Immature natural killer cell (primary cell): ENCODE results near the gene RPLP2. TPM values are rescaled to one million over a fixed set of nuclear protein-coding genes. Genes with fewer than 3 reads are reported as not detected.

Source experiments
- DNase-seq, 3 donors: peaks; one replicate each; pipeline ENCODE4 v3.0.0; 2022; ENCODE audit warnings: mixed read lengths in 1 of 3
- H3K27ac Mint-ChIP-seq, 6 donors: one replicate each; pipeline ENCODE4 v1.8.0; 2020; ENCODE audit warnings: mixed read lengths in 6 of 6, mild to moderate bottlenecking in 5 of 6, inconsistent platforms in 4 of 6, moderate library complexity in 3 of 6
- H3K27me3 Mint-ChIP-seq, 3 donors: one replicate each; pipeline ENCODE4 v1.8.0; 2020 to 2021; ENCODE audit warnings: low read depth in 3 of 3, mild to moderate bottlenecking in 3 of 3, mixed read lengths in 3 of 3, moderate library complexity in 3 of 3, inconsistent platforms in 1 of 3
- H3K36me3 Mint-ChIP-seq, 3 donors: one replicate each; pipeline ENCODE4 v1.8.0; 2020; ENCODE audit warnings: mixed read lengths in 3 of 3, inconsistent platforms in 2 of 3, mild to moderate bottlenecking in 2 of 3
- H3K4me1 Mint-ChIP-seq, 2 donors: one replicate each; pipeline ENCODE4 v1.8.0; 2020; ENCODE audit warnings: inconsistent platforms in 2 of 2, mild to moderate bottlenecking in 2 of 2, mixed read lengths in 2 of 2, moderate library complexity in 1 of 2
- H3K4me3 Mint-ChIP-seq, 5 donors: one replicate each; pipeline ENCODE4 v1.8.0; 2020; ENCODE audit warnings: mild to moderate bottlenecking in 5 of 5, mixed read lengths in 5 of 5, inconsistent platforms in 3 of 5, moderate library complexity in 3 of 5
- H3K9me3 Mint-ChIP-seq, 6 donors: one replicate each; pipeline ENCODE4 v1.8.0; 2020; ENCODE audit warnings: mild to moderate bottlenecking in 6 of 6, mixed read lengths in 6 of 6, inconsistent platforms in 4 of 6, moderate library complexity in 3 of 6
- polyA plus RNA-seq, 3 donors: library from polyadenylated mRNA; unstranded; fragments of 300-500 nt; fragmentation: Illumina TruSeq; gene quantifications; one replicate each; pipeline ENCODE4 v1.2.3, GENCODE V29; 2021

The RPLP2 gene
- 1,000 to 10,000 TPM in 2 of 3 donors, 100 to 1,000 TPM in 1; 640 to 2,076 (median 1,474) TPM for polyA plus RNA-seq

GRCh38 chr11:809287-810039, at the start of gene RPLP2:
Gene RPLP2 (plus strand): TSS chr11:809967. CDS start chr11:810235, 268 bp downstream.
- Mint-ChIP-seq H3K27ac (peak within 1 kb of the TSS; percentile 96 to 99 (median 98)), H3K4me1 (peaks cover 35 to 38% of the 10 kb centered on the region in 2 donors), H3K36me3 (no peaks in the 10 kb centered on the region), H3K4me3 (peak within 1 kb of the TSS; percentile 94 to 98 (median 95)), H3K27me3 (peaks cover 5 to 21% (median 9%) of the 10 kb centered on the region in 3 donors), H3K9me3 (no peaks in the 10 kb centered on the region)
- peak; percentile 97 for DNase-seq

GRCh38 chr11:760236-760635, 49.5 kb upstream of the RPLP2 start:
- no peak overlapping the region for H3K27ac Mint-ChIP-seq
- no peaks in the 10 kb centered on the region for H3K9me3 Mint-ChIP-seq
- no peaks in the 10 kb centered on the region for H3K4me1 Mint-ChIP-seq
- DNase-seq = no peak
- H3K4me3 Mint-ChIP-seq = no peak overlapping the region
- H3K27me3 Mint-ChIP-seq = no peaks in the 10 kb centered on the region
- H3K36me3 Mint-ChIP-seq = peaks cover 0 to 14% (median 3%) of the 10 kb centered on the region in 3 donors

- Mint-ChIP-seq H3K4me1 (no peaks in the 10 kb centered on the region), H3K4me3 (no peak overlapping the region), H3K27ac (no peak overlapping the region), H3K27me3 (no peaks in the 10 kb centered on the region), H3K9me3 (no peaks in the 10 kb centered on the region), H3K36me3 (peaks cover 0 to 10% (median 3%) of the 10 kb centered on the region in 3 donors)
- DNase-seq = no peak
Measured at GRCh38 chr11:761526-762108, 48.1 kb upstream of the RPLP2 start.

GRCh38 chr11:762421-763072, 47.2 kb upstream of the RPLP2 start:
- Mint-ChIP-seq H3K36me3 (peaks cover 0 to 6% (median 2%) of the 10 kb centered on the region in 3 donors), H3K27ac (peak overlapping the region in 1 of 6 donors; percentile 75), H3K27me3 (no peaks in the 10 kb centered on the region), H3K4me1 (no peaks in the 10 kb centered on the region), H3K4me3 (no peak overlapping the region), H3K9me3 (no peaks in the 10 kb centered on the region)
- peak in 1 of 3 donors; percentile 5 for DNase-seq

- H3K27me3 Mint-ChIP-seq = peaks cover 0 to under 1% (median 0%) of the 10 kb centered on the region in 3 donors
- peaks cover 0 to 6% (median 0%) of the 10 kb centered on the region in 3 donors for H3K36me3 Mint-ChIP-seq
- no peaks in the 10 kb centered on the region for H3K9me3 Mint-ChIP-seq
- no peak overlapping the region for H3K4me3 Mint-ChIP-seq
- no peaks in the 10 kb centered on the region for H3K4me1 Mint-ChIP-seq
- no peak for DNase-seq
- no peak overlapping the region for H3K27ac Mint-ChIP-seq
Measured at GRCh38 chr11:763073-763463, 46.7 kb upstream of the RPLP2 start.

- Mint-ChIP-seq H3K27ac (no peak overlapping the region), H3K4me3 (no peak overlapping the region), H3K9me3 (no peaks in the 10 kb centered on the region), H3K4me1 (no peaks in the 10 kb centered on the region), H3K27me3 (peaks cover 0 to 2% (median 0%) of the 10 kb centered on the region in 3 donors), H3K36me3 (peaks cover 0 to 6% (median 0%) of the 10 kb centered on the region in 3 donors)
- no peak for DNase-seq
Measured at GRCh38 chr11:763549-764321, 46.0 kb upstream of the RPLP2 start.

- DNase-seq = no peak
- Mint-ChIP-seq H3K27me3 (peaks cover 0 to 2% (median 0%) of the 10 kb centered on the region in 3 donors), H3K36me3 (peaks cover 0 to 6% (median 0%) of the 10 kb centered on the region in 3 donors), H3K27ac (no peak overlapping the region), H3K4me1 (no peaks in the 10 kb centered on the region), H3K4me3 (no peak overlapping the region), H3K9me3 (no peaks in the 10 kb centered on the region)
Measured at GRCh38 chr11:764322-765024, 45.3 kb upstream of the RPLP2 start.

- H3K36me3 Mint-ChIP-seq = peaks cover 0 to under 1% (median 0%) of the 10 kb centered on the region in 3 donors
- peak overlapping the region in 1 of 6 donors; percentile 58 for H3K27ac Mint-ChIP-seq
- H3K4me3 Mint-ChIP-seq = no peak overlapping the region
- no peaks in the 10 kb centered on the region for H3K4me1 Mint-ChIP-seq
- H3K27me3 Mint-ChIP-seq = peaks cover 0 to 2% (median 0%) of the 10 kb centered on the region in 3 donors
- no peaks in the 10 kb centered on the region for H3K9me3 Mint-ChIP-seq
- DNase-seq = peak; percentile 45 to 56 (median 47)
Measured at GRCh38 chr11:765025-765801, 44.6 kb upstream of the RPLP2 start.

GRCh38 chr11:765802-766091, 44.0 kb upstream of the RPLP2 start:
- no peaks in the 10 kb centered on the region for H3K4me1 Mint-ChIP-seq
- no peak for DNase-seq
- H3K36me3 Mint-ChIP-seq = no peaks in the 10 kb centered on the region
- no peak overlapping the region for H3K27ac Mint-ChIP-seq
- H3K4me3 Mint-ChIP-seq = no peak overlapping the region
- H3K9me3 Mint-ChIP-seq = no peaks in the 10 kb centered on the region
- peaks cover 0 to 2% (median 0%) of the 10 kb centered on the region in 3 donors for H3K27me3 Mint-ChIP-seq

GRCh38 chr11:766106-766935, 43.4 kb upstream of the RPLP2 start:
- no peak overlapping the region for H3K27ac Mint-ChIP-seq
- DNase-seq = no peak

GRCh38 chr11:766936-767210, 42.9 kb upstream of the RPLP2 start:
- no peaks in the 10 kb centered on the region for H3K36me3 Mint-ChIP-seq
- H3K4me1 Mint-ChIP-seq = no peaks in the 10 kb centered on the region
- H3K9me3 Mint-ChIP-seq = no peaks in the 10 kb centered on the region
- DNase-seq = no peak
- no peak overlapping the region for H3K4me3 Mint-ChIP-seq
- H3K27ac Mint-ChIP-seq = no peak overlapping the region
- H3K27me3 Mint-ChIP-seq = peaks cover 0 to 2% (median 0%) of the 10 kb centered on the region in 3 donors

More at GRCh38 chr11:766106-766935, 43.4 kb upstream of the RPLP2 start:
- Mint-ChIP-seq H3K4me3 (no peak overlapping the region), H3K9me3 (no peaks in the 10 kb centered on the region), H3K4me1 (no peaks in the 10 kb centered on the region), H3K27me3 (peaks cover 0 to 2% (median 0%) of the 10 kb centered on the region in 3 donors), H3K36me3 (no peaks in the 10 kb centered on the region)

GRCh38 chr11:767238-767637, 42.5 kb upstream of the RPLP2 start:
- Mint-ChIP-seq H3K27me3 (peaks cover 0 to 2% (median 0%) of the 10 kb centered on the region in 3 donors), H3K36me3 (no peaks in the 10 kb centered on the region), H3K9me3 (no peaks in the 10 kb centered on the region), H3K4me3 (no peak overlapping the region), H3K4me1 (no peaks in the 10 kb centered on the region), H3K27ac (no peak overlapping the region)
- DNase-seq = no peak
